ENCODE results near the gene FBXL5.

DNA sequence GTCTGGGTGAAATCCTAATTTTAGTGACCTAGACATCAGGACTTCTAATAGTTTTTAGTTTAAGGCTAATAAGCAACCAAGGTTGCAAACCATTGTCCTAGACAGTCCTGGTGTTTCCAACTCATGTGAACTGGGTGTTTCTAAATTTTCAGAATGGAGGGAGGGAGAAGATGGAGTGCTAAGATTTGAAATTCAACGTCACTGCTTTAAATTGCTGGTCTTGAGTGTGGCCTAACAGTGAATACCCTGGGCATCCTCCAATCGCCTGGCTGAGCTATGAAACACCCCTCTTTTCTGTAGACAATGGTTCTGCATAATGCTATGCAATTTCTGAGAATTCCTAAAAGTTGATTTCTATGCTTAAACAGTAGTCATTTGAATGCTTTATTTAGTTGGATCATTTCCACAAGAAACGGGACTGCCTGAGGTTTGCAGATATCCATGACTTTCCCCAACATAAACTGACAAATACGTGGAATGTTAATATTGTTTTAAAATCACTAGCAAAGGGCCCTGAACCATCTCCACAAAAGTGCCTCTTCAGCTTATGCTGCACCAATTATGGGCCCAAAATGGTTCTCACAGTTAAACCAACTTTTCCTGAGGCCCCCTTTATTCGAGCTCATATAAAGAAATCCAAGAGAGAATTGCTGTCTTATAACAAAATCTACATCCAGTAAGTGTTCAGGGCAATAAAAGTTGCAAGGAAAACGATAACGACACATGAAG is 1.1 kb downstream of the FBXL5 start:
- TF ChIP-seq, protein P1, sequence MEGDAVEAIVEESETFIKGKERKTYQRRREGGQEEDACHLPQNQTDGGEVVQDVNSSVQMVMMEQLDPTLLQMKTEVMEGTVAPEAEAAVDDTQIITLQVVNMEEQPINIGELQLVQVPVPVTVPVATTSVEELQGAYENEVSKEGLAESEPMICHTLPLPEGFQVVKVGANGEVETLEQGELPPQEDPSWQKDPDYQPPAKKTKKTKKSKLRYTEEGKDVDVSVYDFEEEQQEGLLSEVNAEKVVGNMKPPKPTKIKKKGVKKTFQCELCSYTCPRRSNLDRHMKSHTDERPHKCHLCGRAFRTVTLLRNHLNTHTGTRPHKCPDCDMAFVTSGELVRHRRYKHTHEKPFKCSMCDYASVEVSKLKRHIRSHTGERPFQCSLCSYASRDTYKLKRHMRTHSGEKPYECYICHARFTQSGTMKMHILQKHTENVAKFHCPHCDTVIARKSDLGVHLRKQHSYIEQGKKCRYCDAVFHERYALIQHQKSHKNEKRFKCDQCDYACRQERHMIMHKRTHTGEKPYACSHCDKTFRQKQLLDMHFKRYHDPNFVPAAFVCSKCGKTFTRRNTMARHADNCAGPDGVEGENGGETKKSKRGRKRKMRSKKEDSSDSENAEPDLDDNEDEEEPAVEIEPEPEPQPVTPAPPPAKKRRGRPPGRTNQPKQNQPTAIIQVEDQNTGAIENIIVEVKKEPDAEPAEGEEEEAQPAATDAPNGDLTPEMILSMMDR (IDR thresholded peaks at IDR 0.05 in 8 of 11, conservative IDR thresholded peaks at IDR 0.05 in 3 of 11), result no peak
- TF ChIP-seq POLR2A (IDR thresholded peaks at IDR 0.05) (no peak), POLR2AphosphoS5 (IDR thresholded peaks at IDR 0.05) (no peak)
